Fibroblast of lung (primary cell): ENCODE results near the gene IGF1R.

ENCODE experiments used
- EZH2 ChIP-seq: IDR thresholded peaks from 2 replicates; pipeline ENCODE4 v1.5.1; 2012; ENCODE audit warnings: low read length, control low read depth, mild to moderate bottlenecking; ENCODE audit errors: missing control alignments
- TF ChIP-seq, protein P1 (sequence below), 2 donors: IDR thresholded peaks in 1 of 2; conservative IDR thresholded peaks in 1 of 2; 1 replicate in 1 of 2; 2 replicates in 1 of 2; pipeline ENCODE4 v1.5.1; 2011 to 2012; ENCODE audit warnings: low read length in 2 of 2, control low read depth in 1 of 2, inconsistent platforms in 1 of 2, low read depth in 1 of 2, mild to moderate bottlenecking in 1 of 2

DNA sequence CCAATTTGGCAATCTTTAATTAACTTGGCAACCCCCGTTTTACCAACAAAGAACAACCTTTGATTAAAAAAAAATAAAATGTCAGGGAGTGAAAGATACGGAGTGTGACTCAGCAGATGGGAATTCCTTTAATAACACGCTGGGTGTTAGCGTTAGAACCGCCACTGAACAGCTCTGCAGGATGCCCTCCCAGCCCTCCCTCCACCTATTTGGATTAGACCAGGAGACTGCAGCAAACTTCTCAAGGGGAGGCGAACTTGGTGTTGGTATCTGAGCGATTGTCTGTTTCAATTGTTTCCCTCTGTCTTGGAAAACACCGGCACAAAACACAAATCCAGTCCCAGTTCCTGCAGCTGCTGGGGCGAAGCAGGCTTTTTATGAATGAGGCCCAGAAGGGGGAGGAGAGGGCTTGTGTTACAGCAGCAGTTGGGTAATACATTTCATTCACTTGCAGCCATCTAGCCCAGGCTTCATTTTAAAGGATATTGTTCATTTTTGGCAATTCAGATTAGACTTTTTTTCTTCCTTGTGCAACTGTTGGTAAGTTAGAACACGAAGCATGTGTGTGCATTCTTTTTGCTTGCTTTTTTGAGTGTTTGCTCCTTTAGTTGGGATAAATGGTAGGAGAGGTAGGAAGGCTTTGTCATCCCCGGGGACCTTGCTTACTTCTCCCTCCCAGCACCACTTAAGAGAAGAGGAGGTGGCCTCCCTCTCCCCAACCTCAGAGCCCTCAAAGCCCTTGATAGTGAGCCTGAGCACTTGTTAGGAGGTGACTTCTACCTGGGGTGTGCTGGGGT, 152.3 kb downstream of the IGF1R start:
- TF ChIP-seq, protein P1, sequence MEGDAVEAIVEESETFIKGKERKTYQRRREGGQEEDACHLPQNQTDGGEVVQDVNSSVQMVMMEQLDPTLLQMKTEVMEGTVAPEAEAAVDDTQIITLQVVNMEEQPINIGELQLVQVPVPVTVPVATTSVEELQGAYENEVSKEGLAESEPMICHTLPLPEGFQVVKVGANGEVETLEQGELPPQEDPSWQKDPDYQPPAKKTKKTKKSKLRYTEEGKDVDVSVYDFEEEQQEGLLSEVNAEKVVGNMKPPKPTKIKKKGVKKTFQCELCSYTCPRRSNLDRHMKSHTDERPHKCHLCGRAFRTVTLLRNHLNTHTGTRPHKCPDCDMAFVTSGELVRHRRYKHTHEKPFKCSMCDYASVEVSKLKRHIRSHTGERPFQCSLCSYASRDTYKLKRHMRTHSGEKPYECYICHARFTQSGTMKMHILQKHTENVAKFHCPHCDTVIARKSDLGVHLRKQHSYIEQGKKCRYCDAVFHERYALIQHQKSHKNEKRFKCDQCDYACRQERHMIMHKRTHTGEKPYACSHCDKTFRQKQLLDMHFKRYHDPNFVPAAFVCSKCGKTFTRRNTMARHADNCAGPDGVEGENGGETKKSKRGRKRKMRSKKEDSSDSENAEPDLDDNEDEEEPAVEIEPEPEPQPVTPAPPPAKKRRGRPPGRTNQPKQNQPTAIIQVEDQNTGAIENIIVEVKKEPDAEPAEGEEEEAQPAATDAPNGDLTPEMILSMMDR (conservative IDR thresholded peaks at IDR 0.05 in 1 of 2, IDR thresholded peaks at IDR 0.05 in 1 of 2; ENCODE audit: low read depth in 1 of 2, low read length in 2 of 2) = no peak
- no peak for TF ChIP-seq EZH2
